OCI-LY1 (cell line): ENCODE data around the gene UCP3.

ENCODE experiments used
- CTCF ChIP-seq: fragments of 200-600 bp; sonication (generic), shearing (Covaris generic); IDR thresholded peaks from 2 replicates; pipeline ENCODE4 v1.5.1; 2017; ENCODE audit warnings: mild to moderate bottlenecking, antibody characterized with exemption, low read length, moderate library complexity, mixed read lengths
- EZH2 ChIP-seq: fragments of 200-600 bp; sonication (generic), shearing (Covaris generic); IDR thresholded peaks from 2 replicates; pipeline ENCODE4 v1.8.0; 2017; ENCODE audit warnings: borderline replicate concordance, mixed run types, mild to moderate bottlenecking, antibody characterized with exemption, low read length, moderate library complexity, mixed read lengths

GRCh38 chr11:73972620-73973449 lies 36.0 kb downstream of the UCP3 start:
- no peak for TF ChIP-seq EZH2
- TF ChIP-seq CTCF: no peak
